ENCODE results near the gene TOX4. TPM values are rescaled to one million over a fixed set of nuclear protein-coding genes. Genes with fewer than 3 reads are reported as not detected.

TOX4 gene
- total RNA-seq, 2 donors from 2014 or later, result 34.5 to 54.7 TPM

DNA sequence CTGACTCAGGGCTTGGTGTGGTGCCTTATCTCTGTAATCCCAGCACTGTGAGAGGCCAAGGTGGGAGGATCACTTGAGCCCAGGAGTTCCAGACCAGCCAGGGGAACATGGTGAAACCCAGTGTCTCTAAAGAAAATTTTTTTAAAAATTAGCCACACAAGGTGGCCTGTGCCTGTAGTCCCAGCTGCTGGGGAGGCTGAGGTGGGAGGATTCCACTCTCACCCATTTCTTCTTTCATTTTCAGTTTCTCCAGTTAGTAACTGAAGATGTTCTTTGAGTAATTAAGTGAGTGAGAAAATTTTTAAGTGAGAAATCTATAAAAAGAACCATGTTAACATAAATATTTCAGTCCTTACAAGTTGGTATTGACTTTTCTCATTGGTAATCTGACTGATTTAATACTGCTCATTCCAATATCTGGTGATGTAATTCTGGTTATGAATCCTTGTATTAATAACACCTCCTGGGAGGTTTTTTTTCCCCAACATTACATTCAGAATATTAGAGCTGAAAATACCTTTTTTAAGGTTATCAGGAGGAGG, 28.1 kb downstream of the TOX4 start:
- Histone ChIP-seq H3K4me3 (no peak overlapping the region), H3K9me3 (no peaks in the 10 kb centered on the region), H3K27ac (no peak overlapping the region), H3K4me1 (ENCODE audit: control insufficient read depth in 1 of 2, low read depth in 2 of 2) (peaks cover 7 to 8% of the 10 kb centered on the region in 2 donors), H3K27me3 (replicated peaks; ENCODE audit: insufficient read depth) (no peaks in the 10 kb centered on the region), H3K36me3 (peaks cover 23% of the 10 kb centered on the region)
- TF ChIP-seq, protein P1, sequence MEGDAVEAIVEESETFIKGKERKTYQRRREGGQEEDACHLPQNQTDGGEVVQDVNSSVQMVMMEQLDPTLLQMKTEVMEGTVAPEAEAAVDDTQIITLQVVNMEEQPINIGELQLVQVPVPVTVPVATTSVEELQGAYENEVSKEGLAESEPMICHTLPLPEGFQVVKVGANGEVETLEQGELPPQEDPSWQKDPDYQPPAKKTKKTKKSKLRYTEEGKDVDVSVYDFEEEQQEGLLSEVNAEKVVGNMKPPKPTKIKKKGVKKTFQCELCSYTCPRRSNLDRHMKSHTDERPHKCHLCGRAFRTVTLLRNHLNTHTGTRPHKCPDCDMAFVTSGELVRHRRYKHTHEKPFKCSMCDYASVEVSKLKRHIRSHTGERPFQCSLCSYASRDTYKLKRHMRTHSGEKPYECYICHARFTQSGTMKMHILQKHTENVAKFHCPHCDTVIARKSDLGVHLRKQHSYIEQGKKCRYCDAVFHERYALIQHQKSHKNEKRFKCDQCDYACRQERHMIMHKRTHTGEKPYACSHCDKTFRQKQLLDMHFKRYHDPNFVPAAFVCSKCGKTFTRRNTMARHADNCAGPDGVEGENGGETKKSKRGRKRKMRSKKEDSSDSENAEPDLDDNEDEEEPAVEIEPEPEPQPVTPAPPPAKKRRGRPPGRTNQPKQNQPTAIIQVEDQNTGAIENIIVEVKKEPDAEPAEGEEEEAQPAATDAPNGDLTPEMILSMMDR (IDR thresholded peaks at IDR 0.05), result no peak
- DNase-seq (ENCODE audit: low spot score) (no peak), ATAC-seq (ENCODE audit: insufficient number of reproducible peaks, low FRiP score, low read depth) (no peak)

DNA sequence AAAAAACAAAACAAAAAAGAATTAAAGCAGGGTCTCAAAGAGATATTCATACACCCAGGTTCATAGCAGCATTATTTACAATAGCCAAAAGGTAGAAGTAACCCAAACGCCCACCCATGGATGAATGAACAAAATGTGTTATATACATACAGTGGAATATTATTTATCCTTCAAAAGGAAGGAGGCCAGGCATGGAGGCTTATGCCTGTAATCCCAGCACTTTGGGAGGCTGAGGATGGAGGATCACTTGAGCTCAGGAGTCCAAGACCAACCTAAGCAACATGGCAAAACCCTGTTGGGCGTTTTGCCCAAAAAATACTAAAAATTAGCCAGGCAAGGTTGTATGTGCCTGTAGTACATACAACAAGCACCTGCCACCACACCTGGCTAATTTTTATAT, 29.6 kb downstream of the TOX4 start:
- Histone ChIP-seq H3K4me3 (no peak overlapping the region), H3K27ac (no peak overlapping the region), H3K27me3 (replicated peaks; ENCODE audit: insufficient read depth) (no peaks in the 10 kb centered on the region), H3K36me3 (peaks cover 17% of the 10 kb centered on the region), H3K9me3 (no peaks in the 10 kb centered on the region), H3K4me1 (ENCODE audit: control insufficient read depth in 1 of 2, low read depth in 2 of 2) (peaks cover 13% of the 10 kb centered on the region in 2 donors)
- TF ChIP-seq, protein P1 (IDR thresholded peaks at IDR 0.05), result no peak
- no peak for DNase-seq (ENCODE audit: low spot score)
- no peak for ATAC-seq (ENCODE audit: insufficient number of reproducible peaks, low FRiP score, low read depth)

DNA sequence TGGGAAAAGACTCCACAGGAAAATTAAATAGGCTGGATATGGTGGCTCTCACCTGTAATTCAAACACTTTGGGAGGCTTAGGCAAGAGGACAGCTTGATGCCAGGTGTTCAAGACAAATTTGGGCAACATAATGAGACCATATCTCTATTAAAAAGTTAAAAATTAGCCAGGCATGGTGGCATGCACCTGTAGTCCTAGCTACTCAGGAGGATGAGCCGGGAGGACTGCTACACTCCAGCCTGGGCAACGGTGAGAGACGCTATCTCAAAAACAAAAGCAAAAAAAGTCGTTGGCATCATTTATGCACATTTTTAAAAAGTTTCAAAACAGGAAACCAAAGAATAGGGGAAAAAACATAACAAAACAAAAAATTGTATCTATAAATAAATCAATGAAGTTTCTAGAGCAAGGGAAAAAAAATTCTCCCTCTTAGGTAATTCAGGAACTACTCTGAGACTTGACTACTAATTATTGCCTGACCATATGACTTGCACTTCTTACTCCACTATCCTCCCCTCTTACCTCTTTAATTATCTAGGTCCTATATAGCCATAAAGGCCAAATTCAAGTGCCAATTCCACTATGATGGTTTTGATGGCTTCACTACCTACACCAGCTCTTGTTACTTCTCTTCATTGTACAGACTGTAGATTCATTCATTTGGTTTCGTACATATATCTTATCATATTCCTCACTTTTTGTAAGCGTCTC, 32.6 kb downstream of the TOX4 start:
- Histone ChIP-seq H3K9me3 (no peaks in the 10 kb centered on the region), H3K27me3 (replicated peaks; ENCODE audit: insufficient read depth) (no peaks in the 10 kb centered on the region), H3K4me3 (peak overlapping the region; percentile 91), H3K36me3 (peaks cover 3% of the 10 kb centered on the region), H3K4me1 (ENCODE audit: control insufficient read depth in 1 of 2, low read depth in 2 of 2) (peaks cover 13 to 20% of the 10 kb centered on the region in 2 donors), H3K27ac (no peak overlapping the region)
- ATAC-seq (ENCODE audit: insufficient number of reproducible peaks, low FRiP score, low read depth), result no peak
- TF ChIP-seq, protein P1 (IDR thresholded peaks at IDR 0.05), result no peak
- no peak for DNase-seq (ENCODE audit: low spot score)

DNA sequence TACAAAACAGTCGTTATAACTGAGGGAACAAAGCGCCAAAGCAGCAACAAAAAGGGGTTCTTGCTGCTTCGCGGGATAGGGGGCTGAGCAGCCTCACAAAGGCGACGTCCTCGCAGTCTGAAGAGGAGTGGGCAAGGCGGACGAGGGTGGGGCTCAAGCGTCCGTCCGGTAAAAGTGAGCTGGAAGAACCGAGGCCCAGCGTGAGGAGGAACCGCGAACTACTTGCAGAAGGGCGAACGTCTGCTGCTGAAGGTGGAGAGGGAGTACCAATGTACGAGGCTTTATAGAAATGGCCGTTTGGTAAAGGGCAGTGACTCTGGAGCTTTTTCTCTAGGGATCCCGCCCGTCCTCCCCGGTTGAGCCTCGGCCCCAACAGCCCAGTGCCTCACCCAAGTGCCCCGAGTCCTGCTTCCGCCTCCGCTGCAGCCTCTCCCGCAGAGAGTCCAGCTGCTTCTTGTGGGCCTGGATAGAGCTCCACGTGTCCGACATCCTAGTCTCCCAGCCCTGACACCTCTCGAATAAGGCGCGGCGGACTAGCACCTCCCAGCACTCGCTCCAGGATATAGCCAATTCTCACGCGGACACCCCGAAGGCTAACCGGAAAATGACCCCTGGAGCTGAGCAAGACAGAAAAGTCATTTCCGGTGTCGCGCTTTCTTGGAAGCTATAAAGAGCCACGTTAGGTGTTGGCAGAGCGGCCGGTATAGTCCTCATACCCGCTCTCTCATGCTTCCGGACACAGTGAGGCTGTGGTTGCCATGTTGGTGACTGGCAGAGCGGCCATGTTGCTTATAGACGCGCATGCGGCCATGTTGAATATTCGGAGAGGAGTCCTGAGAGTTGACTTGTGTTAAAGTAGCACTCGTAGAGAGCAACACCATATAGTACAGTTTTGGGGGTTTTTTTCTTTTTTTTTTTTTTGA, 34.0 kb downstream of the TOX4 start, which contains the start of gene METTL3:
Gene METTL3, minus strand, starts transcription at position 606 of the 923 bp plus-strand sequence. Its CDS starts 117 bp downstream, at position 489.
- Histone ChIP-seq H3K9me3 (no peaks in the 10 kb centered on the region), H3K4me3 (peak within 1 kb of the TSS; percentile 91), H3K4me1 (ENCODE audit: control insufficient read depth in 1 of 2, low read depth in 2 of 2) (peaks cover 13 to 20% of the 10 kb centered on the region in 2 donors), H3K27me3 (replicated peaks; ENCODE audit: insufficient read depth) (no peaks in the 10 kb centered on the region), H3K27ac (peak within 1 kb of the TSS; percentile 67 to 70), H3K36me3 (peaks cover 3% of the 10 kb centered on the region)
- TF ChIP-seq, protein P1 (IDR thresholded peaks at IDR 0.05), result no peak
- peak; percentile 98 for ATAC-seq (ENCODE audit: insufficient number of reproducible peaks, low FRiP score, low read depth)
- DNase-seq (ENCODE audit: low spot score), result peak; percentile 96

DNA sequence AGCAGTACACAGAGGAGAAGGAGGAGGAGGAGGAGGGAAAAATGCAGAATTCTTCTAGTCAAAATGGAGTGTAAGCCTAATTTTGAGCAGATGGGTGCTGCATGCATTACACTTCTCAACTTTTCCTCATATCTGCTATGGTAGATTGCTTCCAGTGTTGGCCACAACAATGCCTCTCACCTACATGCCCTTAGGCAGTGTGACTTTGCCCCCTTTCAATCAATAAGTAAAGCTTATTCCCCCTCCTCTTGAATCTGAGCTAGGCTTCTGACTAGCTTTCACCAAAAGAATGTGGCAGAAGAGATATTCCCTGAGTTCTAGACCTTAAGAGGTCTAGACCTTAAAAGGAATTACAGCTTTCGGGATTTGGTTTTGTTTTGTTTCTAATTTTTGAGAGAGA, 37.3 kb downstream of the TOX4 start:
- Histone ChIP-seq H3K4me1 (ENCODE audit: control insufficient read depth in 1 of 2, low read depth in 2 of 2) (peaks cover 13 to 19% of the 10 kb centered on the region in 2 donors), H3K27ac (no peak overlapping the region), H3K36me3 (no peaks in the 10 kb centered on the region), H3K27me3 (replicated peaks; ENCODE audit: insufficient read depth) (no peaks in the 10 kb centered on the region), H3K4me3 (no peak overlapping the region), H3K9me3 (no peaks in the 10 kb centered on the region)
- TF ChIP-seq, protein P1 (IDR thresholded peaks at IDR 0.05), result no peak
- DNase-seq (ENCODE audit: low spot score) (no peak), ATAC-seq (ENCODE audit: insufficient number of reproducible peaks, low FRiP score, low read depth) (no peak)
